NCI-H187 (cell line): Measurements from ENCODE around the gene SLC7A1.
"Not testable (repeated sequence)": the region's sequence is repeated elsewhere in the genome, so short reads cannot be mapped to it uniquely, and the experiment has no call there.

Source experiments
- DNase-seq, 2 experiments: peaks; one replicate each; lab custom pipeline; 2025; lab: John Stamatoyannopoulos, UW

The SLC7A1 gene

GRCh38 chr13:29595380-29596063, at the start of gene SLC7A1:
Gene SLC7A1 (minus strand): TSS chr13:29595688. CDS start chr13:29536188, 59,500 bp downstream.
- peak; percentile 40 to 91 for DNase-seq

- DNase-seq = no peak
Measured at GRCh38 chr13:29640665-29641064, 45.2 kb upstream of the SLC7A1 start.

GRCh38 chr13:29636831-29637230, 41.3 kb upstream of the SLC7A1 start:
- DNase-seq = not testable (repeated sequence)

GRCh38 chr13:29624997-29625396, 29.5 kb upstream of the SLC7A1 start:
- no peak for DNase-seq

- no peak for DNase-seq
Measured at GRCh38 chr13:29621841-29622240, 26.4 kb upstream of the SLC7A1 start.

- no peak for DNase-seq
Measured at GRCh38 chr13:29621051-29621800, 25.7 kb upstream of the SLC7A1 start.

- DNase-seq = no peak
Measured at GRCh38 chr13:29619995-29620394, 24.5 kb upstream of the SLC7A1 start.

- DNase-seq = no peak
Measured at GRCh38 chr13:29613101-29613500, 17.6 kb upstream of the SLC7A1 start.

GRCh38 chr13:29607465-29607864, 12.0 kb upstream of the SLC7A1 start:
- no peak for DNase-seq

GRCh38 chr13:29605860-29606526, 10.5 kb upstream of the SLC7A1 start:
- DNase-seq = no peak

GRCh38 chr13:29598321-29598720, 2.8 kb upstream of the SLC7A1 start:
- no peak for DNase-seq

GRCh38 chr13:29597706-29598105, 2.2 kb upstream of the SLC7A1 start:
- no peak for DNase-seq

- no peak for DNase-seq
Measured at GRCh38 chr13:29597246-29597645, 1.8 kb upstream of the SLC7A1 start.

- no peak for DNase-seq
Measured at GRCh38 chr13:29596064-29596418, 553 bp upstream of the SLC7A1 start.

- DNase-seq = no peak
Measured at GRCh38 chr13:29594710-29595379, 643 bp downstream of the SLC7A1 start.

GRCh38 chr13:29594303-29594709, 1.2 kb downstream of the SLC7A1 start:
- no peak for DNase-seq

- no peak for DNase-seq
Measured at GRCh38 chr13:29593605-29594297, 1.7 kb downstream of the SLC7A1 start.

GRCh38 chr13:29591310-29591709, 4.2 kb downstream of the SLC7A1 start:
- DNase-seq = no peak

- no peak for DNase-seq
Measured at GRCh38 chr13:29589967-29590366, 5.5 kb downstream of the SLC7A1 start.

GRCh38 chr13:29589234-29589633, 6.3 kb downstream of the SLC7A1 start:
- DNase-seq = no peak

GRCh38 chr13:29587645-29588044, 7.8 kb downstream of the SLC7A1 start:
- DNase-seq = no peak
